OCI-LY1 (cell line): ENCODE data around the gene THAP12.

ENCODE experiments used
- EZH2 ChIP-seq: fragments of 200-600 bp; sonication (generic), shearing (Covaris generic); IDR thresholded peaks from 2 replicates; pipeline ENCODE4 v1.8.0; 2017; ENCODE audit warnings: borderline replicate concordance, mixed run types, mild to moderate bottlenecking, antibody characterized with exemption, low read length, moderate library complexity, mixed read lengths
- TF ChIP-seq, protein P1 (sequence below): fragments of 200-600 bp; sonication (generic), shearing (Covaris generic); IDR thresholded peaks from 2 replicates; pipeline ENCODE4 v1.5.1; 2017; ENCODE audit warnings: mild to moderate bottlenecking, antibody characterized with exemption, low read length, moderate library complexity, mixed read lengths

- TF ChIP-seq, protein P1, sequence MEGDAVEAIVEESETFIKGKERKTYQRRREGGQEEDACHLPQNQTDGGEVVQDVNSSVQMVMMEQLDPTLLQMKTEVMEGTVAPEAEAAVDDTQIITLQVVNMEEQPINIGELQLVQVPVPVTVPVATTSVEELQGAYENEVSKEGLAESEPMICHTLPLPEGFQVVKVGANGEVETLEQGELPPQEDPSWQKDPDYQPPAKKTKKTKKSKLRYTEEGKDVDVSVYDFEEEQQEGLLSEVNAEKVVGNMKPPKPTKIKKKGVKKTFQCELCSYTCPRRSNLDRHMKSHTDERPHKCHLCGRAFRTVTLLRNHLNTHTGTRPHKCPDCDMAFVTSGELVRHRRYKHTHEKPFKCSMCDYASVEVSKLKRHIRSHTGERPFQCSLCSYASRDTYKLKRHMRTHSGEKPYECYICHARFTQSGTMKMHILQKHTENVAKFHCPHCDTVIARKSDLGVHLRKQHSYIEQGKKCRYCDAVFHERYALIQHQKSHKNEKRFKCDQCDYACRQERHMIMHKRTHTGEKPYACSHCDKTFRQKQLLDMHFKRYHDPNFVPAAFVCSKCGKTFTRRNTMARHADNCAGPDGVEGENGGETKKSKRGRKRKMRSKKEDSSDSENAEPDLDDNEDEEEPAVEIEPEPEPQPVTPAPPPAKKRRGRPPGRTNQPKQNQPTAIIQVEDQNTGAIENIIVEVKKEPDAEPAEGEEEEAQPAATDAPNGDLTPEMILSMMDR = no peak
- no peak for TF ChIP-seq EZH2
These were observed 18.2 kb downstream of the THAP12 start for GRCh38 chr11:76362716-76363115.
